ENCODE measurements around the gene MAP4K1.
"Not testable (repeated sequence)": the region's sequence is repeated elsewhere in the genome, so short reads cannot be mapped to it uniquely, and the experiment has no call there.

Gene MAP4K1

GRCh38 chr19:38650911-38651584 is 33.3 kb upstream of the MAP4K1 start:
- DNase-seq = no peak

- no peak for DNase-seq
These were observed 32.5 kb upstream of the MAP4K1 start for GRCh38 chr19:38650172-38650775.

GRCh38 chr19:38649305-38650171 is 31.8 kb upstream of the MAP4K1 start:
- DNase-seq = no peak

- no peak for DNase-seq
These were observed 31.1 kb upstream of the MAP4K1 start for GRCh38 chr19:38648769-38649304.

- no peak for DNase-seq
These were observed 30.4 kb upstream of the MAP4K1 start for GRCh38 chr19:38647966-38648768.

- DNase-seq = peak; percentile 100
These were observed 29.7 kb upstream of the MAP4K1 start, which contains the start of gene ACTN4 for GRCh38 chr19:38647368-38647965. TSS of gene ACTN4 (plus strand) at chr19:38647649. CDS start at chr19:38647746, 97 bp downstream.

GRCh38 chr19:38644719-38645118 is 27.0 kb upstream of the MAP4K1 start:
- no peak for DNase-seq

- no peak for DNase-seq
These were observed 24.4 kb upstream of the MAP4K1 start for GRCh38 chr19:38642176-38642575.

GRCh38 chr19:38640368-38640767 is 22.6 kb upstream of the MAP4K1 start:
- DNase-seq = no peak

GRCh38 chr19:38639679-38640078 is 21.9 kb upstream of the MAP4K1 start:
- no peak for DNase-seq

- no peak for DNase-seq
These were observed 20.7 kb upstream of the MAP4K1 start for GRCh38 chr19:38638461-38638860.

- DNase-seq = no peak
These were observed 18.0 kb upstream of the MAP4K1 start for GRCh38 chr19:38635483-38636399.

- DNase-seq = peak; percentile 44 to 72 (median 58)
These were observed 17.2 kb upstream of the MAP4K1 start for GRCh38 chr19:38634757-38635482.

GRCh38 chr19:38632476-38633213 is 14.9 kb upstream of the MAP4K1 start:
- no peak for DNase-seq

GRCh38 chr19:38631811-38632475 is 14.2 kb upstream of the MAP4K1 start:
- not testable (repeated sequence) for DNase-seq

GRCh38 chr19:38631301-38631700 is 13.5 kb upstream of the MAP4K1 start:
- DNase-seq = not testable (repeated sequence)

- DNase-seq = no peak
These were observed 11.8 kb upstream of the MAP4K1 start for GRCh38 chr19:38629568-38629967.

- DNase-seq = no peak
These were observed 8.6 kb upstream of the MAP4K1 start for GRCh38 chr19:38626401-38626800.

- DNase-seq = no peak
These were observed 7.1 kb upstream of the MAP4K1 start for GRCh38 chr19:38624822-38625221.

Measured in activated CD4-positive, CD25-positive, alpha-beta regulatory T cell (primary cell).